Dendritic cell treated with granulocyte-macrophage colony-stimulating factor and Interleukin-4, amounts not matched to agents 40 ng/mL and 50 ng/mL, for 4 days (primary cell): Measurements from ENCODE around the gene CHST1.

Experiments used
- H3K27ac Mint-ChIP-seq: one replicate; pipeline ENCODE4 v1.8.0; 2022; ENCODE audit warnings: mild to moderate bottlenecking, mixed read lengths
- H3K27me3 Mint-ChIP-seq: one replicate; pipeline ENCODE4 v1.8.0; 2022; ENCODE audit warnings: mild to moderate bottlenecking, mixed read lengths
- H3K36me3 Mint-ChIP-seq: one replicate; pipeline ENCODE4 v1.8.0; 2022; ENCODE audit warnings: low read depth, mixed read lengths
- H3K4me1 Mint-ChIP-seq: one replicate; pipeline ENCODE4 v1.8.0; 2022; ENCODE audit warnings: low read depth, mixed read lengths
- H3K4me3 Mint-ChIP-seq: one replicate; pipeline ENCODE4 v1.8.0; 2022; ENCODE audit warnings: mild to moderate bottlenecking, moderate library complexity, mixed read lengths
- H3K9me3 Mint-ChIP-seq: one replicate; pipeline ENCODE4 v1.8.0; 2022; ENCODE audit warnings: mixed read lengths
- intact Hi-C: fragments of 100-400 bp; cut with micrococcal nuclease; formaldehyde crosslinking; loops from one replicate; pipeline ENCODE4 v1.15.0; 2022

Gene CHST1

GRCh38 chr11:45603946-45604682 lies 61.3 kb downstream of the CHST1 start:
- H3K27ac Mint-ChIP-seq, result no peak overlapping the region
- H3K27me3 Mint-ChIP-seq, result peaks cover 56% of the 10 kb centered on the region
- intact Hi-C loops, result no loop called here
- H3K9me3 Mint-ChIP-seq, result no peaks in the 10 kb centered on the region
- no peaks in the 10 kb centered on the region for H3K36me3 Mint-ChIP-seq
- H3K4me3 Mint-ChIP-seq, result no peak overlapping the region
- no peaks in the 10 kb centered on the region for H3K4me1 Mint-ChIP-seq

- Mint-ChIP-seq H3K4me3 (no peak overlapping the region), H3K9me3 (no peaks in the 10 kb centered on the region), H3K36me3 (no peaks in the 10 kb centered on the region), H3K27ac (no peak overlapping the region), H3K4me1 (no peaks in the 10 kb centered on the region), H3K27me3 (peaks cover 34% of the 10 kb centered on the region)
- intact Hi-C loops, result no loop called here
These were observed 66.1 kb downstream of the CHST1 start for GRCh38 chr11:45599161-45599943.
